GM18873 (cell line): Measurements from ENCODE around the gene H2AZ2.
A peak's percentile ranks its signal among the peaks of the same experiment; 100 is the strongest.
"Not testable (repeated sequence)": the region's sequence is repeated elsewhere in the genome, so short reads cannot be mapped to it uniquely, and the experiment has no call there.

Experiments used
- ATAC-seq: cut with Tn5 transposase; IDR thresholded peaks from one replicate; pipeline ENCODE4 v1.9.1; 2021; ENCODE audit warnings: mild to moderate bottlenecking, moderate library complexity, moderate number of reproducible peaks; ENCODE audit not compliant: unreplicated experiment, low FRiP score

H2AZ2 gene

DNA sequence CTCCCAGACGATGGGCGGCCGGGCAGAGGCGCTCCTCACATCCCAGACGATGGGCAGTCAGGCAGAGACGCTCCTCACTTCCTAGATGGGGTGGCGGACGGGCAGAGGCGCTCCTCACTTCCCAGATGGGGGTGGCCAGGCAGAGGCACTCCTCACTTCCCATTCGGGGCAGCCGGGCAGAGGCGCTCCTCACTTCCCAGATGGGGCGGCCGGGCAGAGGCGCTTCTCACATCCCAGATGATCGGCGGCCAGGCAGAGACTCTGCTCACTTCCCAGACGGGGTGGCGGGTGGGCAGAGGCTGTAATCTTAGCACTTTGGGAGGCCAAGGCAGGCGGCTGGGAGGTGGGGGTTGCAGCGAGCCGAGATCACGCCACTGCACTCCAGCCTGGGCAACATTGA lies 24.0 kb upstream of the H2AZ2 start:
- not testable (repeated sequence) for ATAC-seq

- not testable (repeated sequence) for ATAC-seq
Observed at GRCh38 chr7:44870780-44871179, 22.9 kb upstream of the H2AZ2 start.

GRCh38 chr7:44870336-44870735 lies 22.4 kb upstream of the H2AZ2 start:
- ATAC-seq: not testable (repeated sequence)

GRCh38 chr7:44867073-44867995 lies 19.4 kb upstream of the H2AZ2 start:
- ATAC-seq: no peak

DNA sequence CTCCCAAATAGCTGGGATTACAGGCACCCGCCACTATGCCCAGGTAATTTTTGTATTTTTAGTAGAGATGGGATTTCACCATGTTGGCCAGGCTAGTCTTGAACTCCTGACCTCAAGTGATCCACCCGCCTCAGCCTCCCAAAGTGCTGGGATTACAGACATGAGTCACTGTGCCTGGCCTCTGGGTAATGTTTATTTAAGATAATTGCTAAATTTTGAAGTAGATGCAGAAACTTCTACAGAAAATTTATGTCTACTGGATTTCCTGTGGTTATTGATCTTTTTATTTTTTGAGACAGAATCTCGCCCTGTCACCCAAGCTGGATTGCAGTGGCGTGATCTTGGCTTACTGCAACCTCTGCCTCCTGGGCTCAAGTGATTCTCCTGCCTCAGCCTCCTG lies 14.1 kb upstream of the H2AZ2 start:
- not testable (repeated sequence) for ATAC-seq

GRCh38 chr7:44858161-44858560 lies 10.3 kb upstream of the H2AZ2 start:
- no peak for ATAC-seq

- no peak for ATAC-seq
Observed at GRCh38 chr7:44854644-44855364, 6.9 kb upstream of the H2AZ2 start.

DNA sequence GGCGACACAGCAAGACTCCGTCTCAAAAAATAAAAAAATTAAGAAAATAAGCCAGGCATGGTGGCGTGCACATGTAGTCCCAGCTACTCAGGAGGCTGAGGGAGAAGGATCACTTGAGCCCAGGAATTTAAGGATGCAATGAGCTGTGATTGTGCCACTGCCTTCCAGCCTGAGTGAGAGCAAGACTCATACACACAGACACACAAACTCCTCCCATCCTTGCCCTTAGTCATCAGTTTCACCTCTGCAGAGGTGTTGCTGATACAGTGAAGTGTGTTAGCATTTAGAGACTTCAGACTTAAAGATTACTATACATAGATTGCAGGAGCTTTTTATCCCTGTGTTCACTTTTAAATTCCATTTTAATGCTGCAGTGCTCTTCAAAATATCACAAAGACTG lies 5.5 kb upstream of the H2AZ2 start:
- ATAC-seq: no peak

DNA sequence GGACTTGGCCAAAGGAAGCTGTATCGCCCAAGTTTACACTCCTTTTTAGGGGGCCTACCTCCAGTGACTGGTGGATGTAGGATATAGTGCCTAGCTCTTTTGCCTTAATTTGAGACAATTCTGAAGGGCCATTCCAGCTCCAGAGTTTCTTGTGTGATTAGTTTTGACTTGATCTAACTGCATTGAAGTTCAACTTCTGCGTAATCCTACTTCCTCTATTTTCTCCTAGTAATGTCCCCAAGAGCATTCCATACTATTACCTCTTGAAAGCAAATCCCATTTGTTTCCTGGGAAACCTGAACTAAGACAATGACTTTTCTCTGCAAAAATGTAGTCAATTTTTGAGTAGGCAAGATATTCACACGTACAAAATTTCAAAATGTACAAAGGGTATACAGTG lies 4.7 kb upstream of the H2AZ2 start:
- no peak for ATAC-seq

DNA sequence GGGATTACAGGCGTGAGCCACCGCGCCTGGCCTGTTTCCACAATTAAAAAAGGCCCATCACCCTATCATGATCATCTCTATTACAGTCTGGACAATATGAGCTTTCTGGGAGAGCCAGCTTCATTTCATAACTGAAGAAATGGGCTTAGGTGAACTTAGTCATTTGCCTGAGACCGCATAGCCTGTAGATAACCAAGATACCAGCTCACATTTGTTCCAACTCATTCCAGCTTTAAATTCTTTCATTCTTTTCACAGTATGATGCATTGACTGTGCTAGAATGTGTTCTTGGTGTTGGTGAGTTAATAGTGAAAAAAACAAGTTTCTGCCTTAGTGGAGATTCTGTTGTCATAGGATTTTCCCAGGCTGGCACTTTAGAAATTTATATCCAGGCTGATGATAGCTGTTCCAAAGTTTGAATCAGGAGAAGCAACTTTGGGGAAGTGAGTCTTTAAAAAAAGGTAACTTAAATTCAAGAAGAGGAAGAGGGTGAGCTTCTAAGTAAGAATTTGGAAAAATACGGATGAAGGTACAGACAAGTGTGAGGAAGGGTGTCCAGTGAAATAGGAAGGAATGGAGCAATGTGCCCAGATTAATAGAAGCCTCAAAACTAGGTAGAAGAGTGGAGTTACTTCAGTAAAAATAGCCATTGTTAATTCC lies 2.1 kb upstream of the H2AZ2 start:
- no peak for ATAC-seq

GRCh38 chr7:44849259-44849884 lies 1.5 kb upstream of the H2AZ2 start:
- no peak for ATAC-seq

DNA sequence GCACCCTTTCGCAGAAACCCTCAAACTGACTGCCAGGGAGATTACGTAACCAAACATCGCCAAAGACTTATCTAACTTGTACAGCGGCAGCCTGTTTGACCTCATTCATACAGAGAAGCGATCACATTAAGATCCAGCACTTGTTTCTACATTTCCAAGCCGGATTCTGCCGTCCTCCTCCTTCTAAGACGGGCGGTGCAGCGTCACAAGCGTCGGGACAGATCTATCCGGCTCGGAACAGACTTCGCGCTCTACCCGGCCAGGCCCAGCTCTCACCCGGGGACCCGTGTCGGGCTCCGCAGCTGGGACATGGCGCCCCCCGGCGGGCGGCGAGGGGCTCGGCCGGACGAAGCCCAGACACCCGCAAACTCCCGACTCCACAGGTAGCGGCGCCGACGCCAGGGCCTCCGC lies 373 bp downstream of the H2AZ2 start:
- ATAC-seq: peak; percentile 63

- ATAC-seq: no peak
Observed at GRCh38 chr7:44846816-44847508, 925 bp downstream of the H2AZ2 start.

GRCh38 chr7:44846390-44846789 lies 1.5 kb downstream of the H2AZ2 start:
- not testable (repeated sequence) for ATAC-seq

DNA sequence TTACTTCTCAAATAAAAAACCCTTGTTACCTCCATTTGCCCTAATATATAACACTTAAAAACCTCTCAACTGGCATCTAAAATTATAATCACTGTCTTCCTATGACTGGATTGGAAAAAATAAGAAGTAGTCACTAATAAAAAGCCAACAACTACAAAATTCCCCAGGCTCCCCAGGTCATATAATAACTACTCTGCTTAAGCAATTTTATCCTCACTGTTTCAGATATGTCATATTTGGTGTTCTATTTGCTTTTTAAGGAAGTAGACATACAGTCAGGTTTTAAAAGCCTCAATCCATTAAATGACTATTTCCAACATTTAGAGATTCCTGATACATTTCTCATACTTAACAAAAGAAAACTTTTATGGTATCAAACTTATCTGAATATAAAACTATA lies 2.4 kb downstream of the H2AZ2 start:
- ATAC-seq: no peak

GRCh38 chr7:44843440-44843839 lies 4.4 kb downstream of the H2AZ2 start:
- not testable (repeated sequence) for ATAC-seq

DNA sequence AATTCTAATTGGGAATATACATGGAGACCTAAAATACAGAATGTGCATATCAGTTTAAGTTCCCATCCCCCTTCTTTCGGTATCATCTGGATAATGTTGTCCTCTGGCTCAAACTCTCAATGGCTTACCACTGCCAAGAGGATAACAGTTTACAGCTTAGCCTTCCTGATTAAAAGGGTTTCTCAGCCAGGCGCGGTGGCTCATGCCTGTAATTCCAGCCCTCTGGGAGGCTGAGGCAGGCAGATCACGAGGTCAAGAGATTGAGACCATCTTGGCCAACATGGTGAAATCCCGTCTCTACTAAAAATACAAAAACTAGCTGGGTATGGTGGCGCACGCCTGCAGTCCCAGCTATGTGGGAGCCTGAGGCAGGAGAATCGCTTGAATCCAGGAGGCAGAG lies 5.2 kb downstream of the H2AZ2 start:
- not testable (repeated sequence) for ATAC-seq

- no peak for ATAC-seq
Observed at GRCh38 chr7:44838751-44839150, 9.1 kb downstream of the H2AZ2 start.

- no peak for ATAC-seq
Observed at GRCh38 chr7:44827567-44827966, 20.3 kb downstream of the H2AZ2 start.

GRCh38 chr7:44824894-44825526 lies 22.9 kb downstream of the H2AZ2 start:
- no peak for ATAC-seq
